K562 (cell line): ENCODE data around the gene TM7SF2. TPM values are rescaled to one million over a fixed set of nuclear protein-coding genes. Genes with fewer than 3 reads are reported as not detected.

ENCODE experiments used
- CC2D1A ChIP-seq: fragments of 450-650 bp; IDR thresholded peaks from 2 replicates; pipeline ENCODE4 v1.6.1; 2017; ENCODE audit warnings: mild to moderate bottlenecking
- CEBPB ChIP-seq: fragments of 450-650 bp; IDR thresholded peaks from 2 replicates; pipeline ENCODE4 v1.6.1; 2016; ENCODE audit warnings: missing genetic modification characterization, missing compliant biosample characterization
- ESRRA ChIP-seq: fragments of 450-650 bp; IDR thresholded peaks from 2 replicates; pipeline ENCODE4 v1.6.1; 2014; ENCODE audit warnings: low read depth, mild to moderate bottlenecking, moderate library complexity, borderline replicate concordance
- FOXJ3 ChIP-seq: sonication (generic); formaldehyde crosslinking; IDR thresholded peaks from 2 replicates; pipeline ENCODE4 v1.4.0; 2020; ENCODE audit warnings: mild to moderate bottlenecking, missing genetic modification reagents
- HMG20A ChIP-seq: fragments of 450-650 bp; formaldehyde crosslinking; conservative IDR thresholded peaks from 2 replicates; pipeline ENCODE4 v1.4.0; 2020; ENCODE audit warnings: mild to moderate bottlenecking, mixed read lengths
- HNRNPH1 ChIP-seq: fragments of 200-400 bp; formaldehyde crosslinking; optimal IDR thresholded peaks from 2 replicates; pipeline ENCODE3; 2017; ENCODE audit warnings: low read depth, mild to moderate bottlenecking, low read length, moderate library complexity
- KAT8 ChIP-seq: fragments of 450-650 bp; IDR thresholded peaks from 2 replicates; pipeline ENCODE4 v1.6.1; 2016; ENCODE audit warnings: low read depth, mild to moderate bottlenecking
- KDM1A ChIP-seq, 2 experiments: fragments of 450-650 bp; IDR thresholded peaks; 2 replicates each; pipeline ENCODE4 v1.6.1; 2016; ENCODE audit warnings: mild to moderate bottlenecking in 2 of 2
- NFXL1 ChIP-seq: fragments of 450-650 bp; formaldehyde crosslinking; IDR thresholded peaks from 2 replicates; pipeline ENCODE4 v1.4.0; 2021; ENCODE audit warnings: mild to moderate bottlenecking
- PHB ChIP-seq: fragments of 250-450 bp; sonication (Bioruptor Pico); IDR thresholded peaks from 2 replicates; pipeline ENCODE4 v1.5.0; 2021
- PYGO2 ChIP-seq: fragments of 450-650 bp; IDR thresholded peaks from 2 replicates; pipeline ENCODE4 v1.6.1; 2016; ENCODE audit warnings: mild to moderate bottlenecking, missing genetic modification characterization, moderate library complexity, missing compliant biosample characterization
- SMAD2 ChIP-seq: fragments of 150-350 bp; IDR thresholded peaks from 2 replicates; pipeline ENCODE4 v1.6.1; 2014; ENCODE audit warnings: low read depth, mild to moderate bottlenecking, low read length
- SMAD4 ChIP-seq: fragments of 250-450 bp; sonication (Bioruptor Pico); conservative IDR thresholded peaks from 2 replicates; pipeline ENCODE4 v1.8.0; 2021; ENCODE audit warnings: inconsistent platforms, mild to moderate bottlenecking, moderate library complexity
- TCFL5 ChIP-seq: fragments of 250-450 bp; sonication (Bioruptor Pico); conservative IDR thresholded peaks from 2 replicates; pipeline ENCODE4 v1.6.1; 2021; ENCODE audit warnings: mild to moderate bottlenecking, moderate library complexity, matching md5 sums
- TEAD1 ChIP-seq, 2 experiments: fragments of 450-650 bp in 1 of 2; sonication (generic) in 1 of 2; formaldehyde crosslinking; IDR thresholded peaks; 2 replicates each; pipeline versions ENCODE4 v1.4.0 to v1.8.0; 2020 to 2022; ENCODE audit warnings: mild to moderate bottlenecking in 2 of 2, missing genetic modification reagents in 1 of 2
- ZNF175 ChIP-seq: fragments of 200-800 bp; sonication (Bioruptor generic); IDR thresholded peaks from 2 replicates; pipeline ENCODE4 v1.6.1; 2016; ENCODE audit warnings: low read depth, mild to moderate bottlenecking, missing genetic modification characterization, missing compliant biosample characterization
- ZNF318 ChIP-seq, 2 experiments: fragments of 450-650 bp; IDR thresholded peaks; 2 replicates each; pipeline ENCODE4 v1.6.1; 2016; ENCODE audit warnings: mild to moderate bottlenecking in 2 of 2, borderline replicate concordance in 1 of 2, low read depth in 1 of 2, moderate library complexity in 1 of 2
- ZNF696 ChIP-seq: fragments of 250-450 bp; sonication (Bioruptor Pico); conservative IDR thresholded peaks from 2 replicates; pipeline ENCODE4 v1.4.0; 2020; ENCODE audit warnings: mild to moderate bottlenecking, moderate library complexity
- ZNF76 ChIP-seq: fragments of 250-450 bp; sonication (Bioruptor Pico); IDR thresholded peaks from 2 replicates; pipeline ENCODE4 v1.4.0; 2020; ENCODE audit warnings: mild to moderate bottlenecking, moderate library complexity, borderline replicate concordance
- ZNF79 ChIP-seq: fragments of 250-450 bp; sonication (Bioruptor Pico); IDR thresholded peaks from 2 replicates; pipeline ENCODE4 v1.4.0; 2020; ENCODE audit warnings: low read depth, mild to moderate bottlenecking, moderate library complexity
- polyA plus RNA-seq, 8 experiments: library from polyadenylated mRNA; depleted of rRNA in 4 of 8; stranded (reverse) in 5 of 8; unstranded in 3 of 8; fragments of >200 nt; fragmentation: Nextera tagmentation in 2 of 8; fragmentation: Illumina TruSeq in 1 of 8; extraction: Ambion mirVana in 2 of 8; extraction: Trizol in 1 of 8; gene quantifications; 2 replicates each; pipeline versions ENCODE4 v1.2.1 to v1.2.3, GENCODE V29; 2011 to 2014; ENCODE audit warnings: inconsistent platforms in 1 of 8, missing spikeins in 1 of 8
- total RNA-seq, 7 experiments: library from RNA; depleted of rRNA in 6 of 7; stranded (reverse); fragments of >200 nt in 6 of 7; fragmentation: Illumina TruSeq in 2 of 7; extraction: Trizol in 2 of 7; gene quantifications; 2 replicates each; pipeline versions ENCODE4 v1.2.1 to v1.2.3, GENCODE V29; 2011 to 2021; ENCODE audit warnings: low replicate concordance in 1 of 7
- TF ChIP-seq, protein P1 (sequence below): fragments of 250-450 bp; sonication (Bioruptor Pico); IDR thresholded peaks from 2 replicates; pipeline ENCODE4 v1.8.0; 2022; ENCODE audit warnings: moderate library complexity, mild to moderate bottlenecking, inconsistent platforms

Gene TM7SF2
- total and polyA plus RNA-seq, 9 of the 15 experiments (the other 6 are each of a cell fraction or from before 2014, with no cell fraction given) = 1.2 to 22.0 (median 14.3) TPM

DNA sequence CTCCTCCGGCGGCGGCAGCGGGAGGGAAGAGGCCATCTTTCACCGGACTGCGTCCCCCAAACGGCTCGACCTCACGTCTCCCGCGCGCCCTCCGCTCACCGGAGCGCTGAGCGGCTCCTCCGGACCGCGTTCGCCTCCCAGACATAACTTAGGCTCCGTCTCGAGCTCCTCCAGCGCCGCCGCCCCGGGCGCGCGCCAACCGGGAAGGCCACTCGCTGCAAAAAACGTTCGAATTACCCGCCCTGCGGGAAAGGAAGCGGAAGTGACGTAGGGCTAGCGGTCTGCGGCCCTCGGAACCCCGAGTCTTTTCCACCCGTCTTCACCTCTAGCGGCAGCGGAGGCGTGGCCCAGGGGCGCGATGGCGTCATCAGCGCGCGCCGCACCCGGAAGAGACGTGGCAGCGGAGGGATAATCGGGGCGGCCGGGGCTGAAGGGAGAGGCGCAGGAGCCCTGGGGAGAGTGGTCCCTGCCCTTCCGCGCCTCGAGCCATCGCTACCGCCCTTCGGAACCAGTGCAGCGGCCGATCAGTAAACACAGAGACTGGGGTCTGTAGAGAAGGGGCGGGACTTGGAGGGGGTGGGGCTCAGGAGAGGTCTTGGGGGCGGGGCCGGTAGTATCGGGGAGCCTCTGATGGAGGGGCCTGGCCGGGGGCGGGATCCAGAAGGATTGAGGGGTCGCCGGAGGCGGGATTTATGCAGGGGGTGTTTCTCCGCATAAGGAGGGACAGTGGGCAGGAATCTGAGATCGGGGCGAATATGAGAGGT is 27.7 kb upstream of the TM7SF2 start, which contains the start of the genes CDCA5 and ZFPL1 (continued):
- TF ChIP-seq CEBPB (no peak), SMAD4 (CRISPR knock-in tag) (peak; percentile 77), ZNF318 (IDR thresholded peaks at IDR 0.05; ENCODE audit: borderline replicate concordance in 1 of 2, low read depth in 1 of 2) (peak in 1 of 2 experiments; percentile 39; a peak in 1 of 4 replicates), ESRRA (peak; percentile 89), ZNF696 (CRISPR knock-in tag) (no peak), NFXL1 (CRISPR knock-in tag) (no peak), PYGO2 (tag) (no peak), TEAD1 (CRISPR knock-in tag; IDR thresholded peaks at IDR 0.05) (peak; percentile 11 to 18; a peak in 1 of 4 replicates), PHB (CRISPR knock-in tag) (no peak), FOXJ3 (CRISPR knock-in tag) (no peak), SMAD2 (no peak), ZNF76 (peak; percentile 27; the same call in 1 of the 2 replicates), ZNF175 (no peak; the same call in 1 of the 2 replicates), TCFL5 (CRISPR knock-in tag) (no peak), KDM1A (IDR thresholded peaks at IDR 0.05) (no peak), KAT8 (no peak), HNRNPH1 (no peak), CC2D1A (no peak), ZNF79 (CRISPR knock-in tag) (no peak), HMG20A (no peak)
- TF ChIP-seq, protein P1, sequence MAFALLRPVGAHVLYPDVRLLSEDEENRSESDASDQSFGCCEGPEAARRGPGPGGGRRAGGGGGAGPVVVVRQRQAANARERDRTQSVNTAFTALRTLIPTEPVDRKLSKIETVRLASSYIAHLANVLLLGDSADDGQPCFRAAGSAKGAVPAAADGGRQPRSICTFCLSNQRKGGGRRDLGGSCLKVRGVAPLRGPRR (CRISPR knock-in tag) = no peak
